HL-60 (cell line): ENCODE measurements around the gene SLC5A6.
"Not testable (repeated sequence)": the region's sequence is repeated elsewhere in the genome, so short reads cannot be mapped to it uniquely, and the experiment has no call there.

Experiments used
- DNase-seq, 2 experiments: peaks; one replicate each; pipeline ENCODE4 v3.0.0-alpha.2; 2010 to 2020; ENCODE audit warnings: low read depth in 1 of 2, low spot score in 1 of 2
- H3K27ac ChIP-seq: fragments of 250-450 bp; sonication (Bioruptor Pico); replicated peaks from 2 replicates; pipeline ENCODE4 v1.5.1; 2020; ENCODE audit warnings: mild to moderate bottlenecking, moderate library complexity
- H3K27me3 ChIP-seq: fragments of 250-450 bp; sonication (Bioruptor Pico); 2 replicates; pipeline ENCODE4 v1.5.1; 2021; ENCODE audit warnings: mild to moderate bottlenecking, moderate library complexity; ENCODE audit not compliant: insufficient read depth, poor library complexity, severe bottlenecking
- H3K4me3 ChIP-seq: replicated peaks from 2 replicates; pipeline ENCODE4 v1.5.1; 2011; ENCODE audit warnings: mild to moderate bottlenecking, control low read depth, low read length; ENCODE audit not compliant: insufficient read depth
- GABPA ChIP-seq: IDR thresholded peaks from 2 replicates; pipeline ENCODE4 v1.6.1; 2012; ENCODE audit warnings: low read depth
- POLR2AphosphoS5 ChIP-seq: IDR thresholded peaks from 2 replicates; pipeline ENCODE4 v1.6.1; 2012; ENCODE audit warnings: low read depth
- SPI1 ChIP-seq: IDR thresholded peaks from 2 replicates; pipeline ENCODE4 v1.6.1; 2012; ENCODE audit warnings: low read depth, mild to moderate bottlenecking, borderline replicate concordance
- TF ChIP-seq, protein P1 (sequence below): IDR thresholded peaks from one replicate; pipeline ENCODE4 v1.5.1; 2011; ENCODE audit warnings: low read length, control low read depth, inconsistent platforms; ENCODE audit not compliant: insufficient read depth
- TF ChIP-seq, protein P2 (sequence below): IDR thresholded peaks from 2 replicates; pipeline ENCODE4 v1.6.1; 2012; ENCODE audit warnings: low read depth; ENCODE audit not compliant: insufficient replicate concordance

The SLC5A6 gene

GRCh38 chr2:27178469-27178868, 33.6 kb downstream of the SLC5A6 start:
- TF ChIP-seq, protein P1, sequence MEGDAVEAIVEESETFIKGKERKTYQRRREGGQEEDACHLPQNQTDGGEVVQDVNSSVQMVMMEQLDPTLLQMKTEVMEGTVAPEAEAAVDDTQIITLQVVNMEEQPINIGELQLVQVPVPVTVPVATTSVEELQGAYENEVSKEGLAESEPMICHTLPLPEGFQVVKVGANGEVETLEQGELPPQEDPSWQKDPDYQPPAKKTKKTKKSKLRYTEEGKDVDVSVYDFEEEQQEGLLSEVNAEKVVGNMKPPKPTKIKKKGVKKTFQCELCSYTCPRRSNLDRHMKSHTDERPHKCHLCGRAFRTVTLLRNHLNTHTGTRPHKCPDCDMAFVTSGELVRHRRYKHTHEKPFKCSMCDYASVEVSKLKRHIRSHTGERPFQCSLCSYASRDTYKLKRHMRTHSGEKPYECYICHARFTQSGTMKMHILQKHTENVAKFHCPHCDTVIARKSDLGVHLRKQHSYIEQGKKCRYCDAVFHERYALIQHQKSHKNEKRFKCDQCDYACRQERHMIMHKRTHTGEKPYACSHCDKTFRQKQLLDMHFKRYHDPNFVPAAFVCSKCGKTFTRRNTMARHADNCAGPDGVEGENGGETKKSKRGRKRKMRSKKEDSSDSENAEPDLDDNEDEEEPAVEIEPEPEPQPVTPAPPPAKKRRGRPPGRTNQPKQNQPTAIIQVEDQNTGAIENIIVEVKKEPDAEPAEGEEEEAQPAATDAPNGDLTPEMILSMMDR, result no peak
- TF ChIP-seq, protein P2, sequence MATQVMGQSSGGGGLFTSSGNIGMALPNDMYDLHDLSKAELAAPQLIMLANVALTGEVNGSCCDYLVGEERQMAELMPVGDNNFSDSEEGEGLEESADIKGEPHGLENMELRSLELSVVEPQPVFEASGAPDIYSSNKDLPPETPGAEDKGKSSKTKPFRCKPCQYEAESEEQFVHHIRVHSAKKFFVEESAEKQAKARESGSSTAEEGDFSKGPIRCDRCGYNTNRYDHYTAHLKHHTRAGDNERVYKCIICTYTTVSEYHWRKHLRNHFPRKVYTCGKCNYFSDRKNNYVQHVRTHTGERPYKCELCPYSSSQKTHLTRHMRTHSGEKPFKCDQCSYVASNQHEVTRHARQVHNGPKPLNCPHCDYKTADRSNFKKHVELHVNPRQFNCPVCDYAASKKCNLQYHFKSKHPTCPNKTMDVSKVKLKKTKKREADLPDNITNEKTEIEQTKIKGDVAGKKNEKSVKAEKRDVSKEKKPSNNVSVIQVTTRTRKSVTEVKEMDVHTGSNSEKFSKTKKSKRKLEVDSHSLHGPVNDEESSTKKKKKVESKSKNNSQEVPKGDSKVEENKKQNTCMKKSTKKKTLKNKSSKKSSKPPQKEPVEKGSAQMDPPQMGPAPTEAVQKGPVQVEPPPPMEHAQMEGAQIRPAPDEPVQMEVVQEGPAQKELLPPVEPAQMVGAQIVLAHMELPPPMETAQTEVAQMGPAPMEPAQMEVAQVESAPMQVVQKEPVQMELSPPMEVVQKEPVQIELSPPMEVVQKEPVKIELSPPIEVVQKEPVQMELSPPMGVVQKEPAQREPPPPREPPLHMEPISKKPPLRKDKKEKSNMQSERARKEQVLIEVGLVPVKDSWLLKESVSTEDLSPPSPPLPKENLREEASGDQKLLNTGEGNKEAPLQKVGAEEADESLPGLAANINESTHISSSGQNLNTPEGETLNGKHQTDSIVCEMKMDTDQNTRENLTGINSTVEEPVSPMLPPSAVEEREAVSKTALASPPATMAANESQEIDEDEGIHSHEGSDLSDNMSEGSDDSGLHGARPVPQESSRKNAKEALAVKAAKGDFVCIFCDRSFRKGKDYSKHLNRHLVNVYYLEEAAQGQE, result no peak
- TF ChIP-seq SPI1, result no peak
- no peak for TF ChIP-seq GABPA
- TF ChIP-seq POLR2AphosphoS5, result no peak
- H3K27ac ChIP-seq, result no peak overlapping the region
- H3K4me3 ChIP-seq, result no peak overlapping the region
- H3K27me3 ChIP-seq, result no peaks in the 10 kb centered on the region
- DNase-seq, result no peak

- no peak for DNase-seq
- Histone ChIP-seq H3K4me3 (no peak overlapping the region), H3K27me3 (no peaks in the 10 kb centered on the region), H3K27ac (no peak overlapping the region)
- TF ChIP-seq GABPA, result no peak
- TF ChIP-seq POLR2AphosphoS5, result no peak
- TF ChIP-seq, protein P2, result no peak
- TF ChIP-seq, protein P1, result no peak
- TF ChIP-seq SPI1, result no peak
These were observed 34.4 kb downstream of the SLC5A6 start for GRCh38 chr2:27177441-27178351.

GRCh38 chr2:27175781-27176180, 36.3 kb downstream of the SLC5A6 start:
- not testable (repeated sequence) for DNase-seq, H3K27me3 ChIP-seq

DNA sequence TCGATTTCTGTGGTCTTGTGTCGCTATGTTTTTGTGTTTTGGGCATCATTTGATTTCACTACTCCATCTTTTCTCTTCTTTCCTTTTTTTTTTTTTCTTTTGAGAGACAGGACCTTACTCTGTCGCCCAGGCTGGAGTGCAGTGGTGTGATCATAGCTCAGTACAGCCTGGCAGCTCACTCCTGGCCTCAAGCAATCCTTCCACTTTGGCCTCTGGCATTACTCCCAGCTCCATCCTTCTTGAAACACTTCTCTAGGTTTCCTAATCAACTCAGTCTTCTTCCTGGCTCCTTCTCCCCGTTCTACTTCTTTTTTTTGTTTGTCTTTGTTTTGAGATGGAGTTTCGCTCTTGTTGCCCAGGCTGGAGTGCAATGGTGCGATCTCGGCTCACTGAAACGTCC, 36.7 kb downstream of the SLC5A6 start:
- peaks cover 4% of the 10 kb centered on the region for H3K27me3 ChIP-seq
- TF ChIP-seq, protein P2, result no peak
- no peak for TF ChIP-seq SPI1
- TF ChIP-seq, protein P1, result no peak
- no peak for TF ChIP-seq GABPA
- TF ChIP-seq POLR2AphosphoS5, result no peak
- DNase-seq, result no peak

More at GRCh38 chr2:27175781-27176180, 36.3 kb downstream of the SLC5A6 start:
- H3K27ac ChIP-seq, H3K4me3 ChIP-seq: not testable (repeated sequence)

More for the DNA sequence above, 36.7 kb downstream of the SLC5A6 start:
- H3K27ac ChIP-seq, result no peak overlapping the region
- H3K4me3 ChIP-seq, result no peak overlapping the region
